Adrenal gland (tissue), 5 donors: ENCODE results near the gene BEST2.

ENCODE experiments used
- CTCF ChIP-seq, 6 experiments: fragments of 450-650 bp in 4 of 6; fragments of 200-600 bp in 2 of 6; sonication (generic) in 1 of 6; IDR thresholded peaks; 1 replicate in 5 of 6; 2 replicates in 1 of 6; pipeline versions ENCODE4 v1.5.1 to v1.8.0; 2016 to 2021; ENCODE audit warnings: antibody characterized with exemption in 6 of 6, mild to moderate bottlenecking in 2 of 6, moderate library complexity in 1 of 6
- POLR2A ChIP-seq, 2 donors: fragments of 450-650 bp; IDR thresholded peaks; one replicate each; pipeline ENCODE4 v1.6.1; 2017; ENCODE audit warnings: antibody characterized with exemption in 2 of 2, mild to moderate bottlenecking in 2 of 2, moderate library complexity in 1 of 2
- donor health status: DM: no; HTN: no; CAD: no.

GRCh38 chr19:12801466-12802266, 50.1 kb downstream of the BEST2 start, which contains the start of the genes PRDX2 and THSD8:
- TF ChIP-seq CTCF (IDR thresholded peaks at IDR 0.05) (peak in 4 of 6 experiments; percentile 3 to 24 (median 13)), POLR2A (IDR thresholded peaks at IDR 0.05) (peak; percentile 95)
